GM20000 (cell line): ENCODE measurements around the gene SYDE1.
"Not testable (repeated sequence)": the region's sequence is repeated elsewhere in the genome, so short reads cannot be mapped to it uniquely, and the experiment has no call there.

Experiments
- DNase-seq: peaks from one replicate; pipeline ENCODE4 v3.0.0; 2012; ENCODE audit warnings: low spot score
- CTCF ChIP-seq: IDR thresholded peaks from 2 replicates; pipeline ENCODE4 v1.5.1; 2012; ENCODE audit warnings: mild to moderate bottlenecking, control low read depth; ENCODE audit errors: extremely low read depth, missing control alignments

The SYDE1 gene

GRCh38 chr19:15107061-15108010, at the start of gene SYDE1:
SYDE1 (plus strand) TSS chr19:15107401; CDS start chr19:15107434, 33 bp downstream.
- no peak for TF ChIP-seq CTCF
- DNase-seq = peak; percentile 44

GRCh38 chr19:15062036-15062435, 45.2 kb upstream of the SYDE1 start:
- no peak for TF ChIP-seq CTCF
- DNase-seq = no peak

GRCh38 chr19:15070386-15070785, 36.8 kb upstream of the SYDE1 start:
- not testable (repeated sequence) for DNase-seq

- DNase-seq = no peak
- no peak for TF ChIP-seq CTCF
These were observed 34.1 kb upstream of the SYDE1 start for GRCh38 chr19:15072930-15073647.

GRCh38 chr19:15074371-15074770, 32.8 kb upstream of the SYDE1 start:
- DNase-seq = no peak
- no peak for TF ChIP-seq CTCF

- no peak for DNase-seq
- TF ChIP-seq CTCF = no peak
These were observed 31.4 kb upstream of the SYDE1 start for GRCh38 chr19:15075806-15076205.

GRCh38 chr19:15080002-15080401, 27.2 kb upstream of the SYDE1 start:
- not testable (repeated sequence) for DNase-seq

GRCh38 chr19:15081911-15082310, 25.3 kb upstream of the SYDE1 start, which contains the start of gene OR1I1:
OR1I1 (plus strand) TSS chr19:15082211; CDS start chr19:15087066, 4,855 bp downstream.
- DNase-seq = no peak
- TF ChIP-seq CTCF = no peak
